ENCODE results near the gene RIN1.

DNA sequence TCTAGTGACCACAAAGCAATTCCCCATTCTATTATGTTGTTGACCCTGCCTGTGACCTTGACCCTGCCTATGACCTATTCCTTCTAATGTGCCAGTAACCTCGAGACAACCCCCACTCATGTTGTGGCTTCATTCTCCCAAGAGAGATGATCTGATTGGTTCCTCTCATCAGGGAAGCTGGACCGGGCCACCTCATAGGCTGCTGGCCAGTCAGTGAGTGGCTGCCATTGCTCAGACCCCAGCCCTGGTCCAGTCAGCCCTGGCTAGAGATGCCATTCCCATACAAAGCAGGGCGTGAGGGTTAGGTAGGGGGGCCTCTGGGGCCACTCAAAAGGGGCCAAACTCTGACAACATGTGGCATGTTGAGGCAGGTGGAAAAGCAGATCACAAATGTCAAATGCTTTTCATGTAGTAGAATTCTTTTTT lies 23.4 kb upstream of the RIN1 start:
- TF ChIP-seq CTCF (IDR thresholded peaks at IDR 0.05; ENCODE audit: poor library complexity) (no peak), EZH2phosphoT487 (IDR thresholded peaks at IDR 0.05; ENCODE audit: low read depth, severe bottlenecking, unreplicated experiment) (no peak)

Data from hepatocyte (in vitro differentiated cells).